ENCODE results near the gene RRP8. TPM values are rescaled to one million over a fixed set of nuclear protein-coding genes. Genes with fewer than 3 reads are reported as not detected.

The RRP8 gene
- total and polyA plus RNA-seq, 9 of the 15 experiments (the other 6 are each of a cell fraction or from before 2014, with no cell fraction given) = 5.7 to 47.3 (median 32.6) TPM

DNA sequence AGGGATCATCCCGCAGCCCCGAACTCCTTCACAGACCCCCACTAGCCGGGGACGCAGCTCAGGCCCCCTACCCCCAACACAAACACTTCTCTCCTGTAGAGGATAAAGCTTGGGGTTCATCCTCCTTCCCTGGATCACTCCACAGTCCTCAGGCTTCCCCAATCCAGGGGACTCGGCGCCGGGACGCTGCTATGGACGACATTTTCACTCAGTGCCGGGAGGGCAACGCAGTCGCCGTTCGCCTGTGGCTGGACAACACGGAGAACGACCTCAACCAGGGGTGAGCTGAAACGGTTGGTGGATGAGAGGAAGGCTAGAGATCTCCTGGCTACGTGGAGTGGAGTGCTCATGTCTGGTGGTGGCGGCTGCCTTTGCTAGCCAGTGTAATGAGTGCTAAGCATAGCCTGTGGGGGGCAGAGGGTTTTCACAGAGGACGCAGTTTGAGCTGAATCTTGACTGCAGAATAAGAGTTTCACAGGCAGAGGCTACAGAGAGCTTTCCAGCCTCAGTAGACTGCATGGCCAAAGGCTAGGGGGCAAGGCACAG, 738 bp upstream of the RRP8 start (continued):
- TF ChIP-seq, protein P1, sequence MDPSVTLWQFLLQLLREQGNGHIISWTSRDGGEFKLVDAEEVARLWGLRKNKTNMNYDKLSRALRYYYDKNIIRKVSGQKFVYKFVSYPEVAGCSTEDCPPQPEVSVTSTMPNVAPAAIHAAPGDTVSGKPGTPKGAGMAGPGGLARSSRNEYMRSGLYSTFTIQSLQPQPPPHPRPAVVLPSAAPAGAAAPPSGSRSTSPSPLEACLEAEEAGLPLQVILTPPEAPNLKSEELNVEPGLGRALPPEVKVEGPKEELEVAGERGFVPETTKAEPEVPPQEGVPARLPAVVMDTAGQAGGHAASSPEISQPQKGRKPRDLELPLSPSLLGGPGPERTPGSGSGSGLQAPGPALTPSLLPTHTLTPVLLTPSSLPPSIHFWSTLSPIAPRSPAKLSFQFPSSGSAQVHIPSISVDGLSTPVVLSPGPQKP (CRISPR knock-in tag; IDR thresholded peaks at IDR 0.05) = no peak
- TF ChIP-seq CBFA2T2 (conservative IDR thresholded peaks at IDR 0.05) (no peak), MTF1 (CRISPR knock-in tag; IDR thresholded peaks at IDR 0.05; ENCODE audit: borderline replicate concordance) (no peak), ZFX (CRISPR knock-in tag; IDR thresholded peaks at IDR 0.05) (no peak), FOSL1 (tag; conservative IDR thresholded peaks at IDR 0.05) (no peak), SMARCA4 (IDR thresholded peaks at IDR 0.05) (0 out of 2 replicates have a peak, but pooled peaks have one; percentile 27), FUS (optimal IDR thresholded peaks at IDR 0.05; ENCODE audit: low read depth, low read length) (no peak), TFAM (CRISPR knock-in tag; conservative IDR thresholded peaks at IDR 0.05) (no peak), EP400 (IDR thresholded peaks at IDR 0.05) (0 out of 2 replicates have a peak, but pooled peaks have one; percentile 6), LARP7 (IDR thresholded peaks at IDR 0.05) (no peak), ZNF77 (CRISPR knock-in tag; IDR thresholded peaks at IDR 0.05) (no peak), NONO (IDR thresholded peaks at IDR 0.05; ENCODE audit: low read depth in 2 of 2, low read length in 1 of 2) (no peak), ZNF197 (CRISPR knock-in tag; IDR thresholded peaks at IDR 0.05; ENCODE audit: low read depth) (no peak), ATF7 (IDR thresholded peaks at IDR 0.05) (peak; percentile 22; the same call in 1 of the 2 replicates), IRF2 (CRISPR knock-in tag; IDR thresholded peaks at IDR 0.05) (no peak), ZNF586 (CRISPR knock-in tag; conservative IDR thresholded peaks at IDR 0.05) (no peak), ZNF695 (CRISPR knock-in tag; IDR thresholded peaks at IDR 0.05) (no peak), CTBP1 (IDR thresholded peaks at IDR 0.05; ENCODE audit: borderline replicate concordance) (0 out of 2 replicates have a peak, but pooled peaks have one; percentile 16), MYNN (IDR thresholded peaks at IDR 0.05) (peak; percentile 23; the same call in 1 of the 2 replicates), MYNN (CRISPR knock-in tag; IDR thresholded peaks at IDR 0.05) (no peak), ZFP36 (IDR thresholded peaks at IDR 0.05; ENCODE audit: low read depth, low read length, partially characterized antibody) (peak; percentile 51), CBX2 (IDR thresholded peaks at IDR 0.05; ENCODE audit: insufficient read depth, low read length, poor library complexity, severe bottlenecking) (no peak)
- TF ChIP-seq, protein P2, sequence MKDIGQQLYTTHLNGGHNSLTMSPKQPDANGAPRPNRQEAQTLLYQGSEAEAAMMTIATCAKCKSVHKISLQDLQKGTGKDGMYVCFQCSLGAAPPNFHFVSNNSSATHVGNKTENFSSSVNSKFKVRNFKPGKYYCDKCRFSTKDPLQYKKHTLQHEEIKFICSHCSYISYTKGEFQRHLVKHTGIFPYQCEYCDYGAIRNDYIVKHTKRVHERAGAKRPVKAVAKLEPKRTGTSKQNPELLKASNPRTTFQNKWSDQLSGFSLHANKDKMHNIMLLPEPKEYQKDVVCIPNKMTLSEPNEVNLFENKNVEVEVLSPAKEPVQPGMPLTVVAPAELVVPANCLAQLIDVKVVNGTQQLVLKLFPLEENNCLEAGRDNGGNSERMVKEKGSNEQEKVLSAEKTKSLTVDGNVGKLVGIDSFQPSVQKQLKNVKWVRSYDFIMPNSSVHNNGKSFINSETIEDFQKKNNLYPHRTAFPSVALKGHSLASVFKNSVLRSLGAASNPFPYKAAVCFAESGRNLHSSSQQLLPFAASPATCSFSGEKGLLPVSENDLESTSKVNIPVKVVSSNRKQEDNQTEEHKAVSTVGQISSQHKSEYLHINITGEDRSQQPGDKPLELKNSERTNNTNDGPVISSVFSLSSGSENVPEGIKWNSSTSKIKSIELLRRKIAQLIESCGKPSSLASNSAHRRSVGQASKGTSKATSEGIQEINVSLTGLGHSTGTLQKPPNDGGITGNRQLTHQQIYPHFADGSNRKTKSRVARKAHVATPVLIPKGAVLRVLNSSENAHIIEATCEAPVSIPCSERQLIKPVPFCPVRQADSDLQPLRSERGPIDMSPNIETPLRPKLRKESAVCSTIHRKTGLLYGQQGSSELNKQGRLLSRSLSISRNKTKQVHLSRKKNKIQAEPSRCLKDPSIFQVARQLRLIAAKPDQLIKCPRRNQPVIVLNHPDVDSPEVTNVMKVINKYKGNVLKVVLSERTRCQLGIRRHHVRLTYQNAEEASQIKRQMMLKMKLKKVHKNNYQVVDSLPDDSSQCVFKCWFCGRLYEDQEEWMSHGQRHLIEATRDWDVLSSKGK (CRISPR knock-in tag; IDR thresholded peaks at IDR 0.05) = no peak
- TF ChIP-seq, protein P3, sequence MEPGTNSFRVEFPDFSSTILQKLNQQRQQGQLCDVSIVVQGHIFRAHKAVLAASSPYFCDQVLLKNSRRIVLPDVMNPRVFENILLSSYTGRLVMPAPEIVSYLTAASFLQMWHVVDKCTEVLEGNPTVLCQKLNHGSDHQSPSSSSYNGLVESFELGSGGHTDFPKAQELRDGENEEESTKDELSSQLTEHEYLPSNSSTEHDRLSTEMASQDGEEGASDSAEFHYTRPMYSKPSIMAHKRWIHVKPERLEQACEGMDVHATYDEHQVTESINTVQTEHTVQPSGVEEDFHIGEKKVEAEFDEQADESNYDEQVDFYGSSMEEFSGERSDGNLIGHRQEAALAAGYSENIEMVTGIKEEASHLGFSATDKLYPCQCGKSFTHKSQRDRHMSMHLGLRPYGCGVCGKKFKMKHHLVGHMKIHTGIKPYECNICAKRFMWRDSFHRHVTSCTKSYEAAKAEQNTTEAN (CRISPR knock-in tag; IDR thresholded peaks at IDR 0.05) = 0 out of 2 replicates have a peak, but pooled peaks have one; percentile 46
- TF ChIP-seq, protein P4, sequence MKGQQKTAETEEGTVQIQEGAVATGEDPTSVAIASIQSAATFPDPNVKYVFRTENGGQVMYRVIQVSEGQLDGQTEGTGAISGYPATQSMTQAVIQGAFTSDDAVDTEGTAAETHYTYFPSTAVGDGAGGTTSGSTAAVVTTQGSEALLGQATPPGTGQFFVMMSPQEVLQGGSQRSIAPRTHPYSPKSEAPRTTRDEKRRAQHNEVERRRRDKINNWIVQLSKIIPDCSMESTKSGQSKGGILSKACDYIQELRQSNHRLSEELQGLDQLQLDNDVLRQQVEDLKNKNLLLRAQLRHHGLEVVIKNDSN (CRISPR knock-in tag; IDR thresholded peaks at IDR 0.05) = no peak

All from K562 (cell line).